ENCODE results near the gene FCN2.

The FCN2 gene

GRCh38 chr9:134888603-134889190 lies 8.1 kb downstream of the FCN2 start:
- no peak for DNase-seq (ENCODE audit: low read depth)

- DNase-seq (ENCODE audit: low read depth) = no peak
Measured at GRCh38 chr9:134889386-134890154, 9.0 kb downstream of the FCN2 start.

GRCh38 chr9:134890155-134890495 lies 9.5 kb downstream of the FCN2 start:
- no peak for DNase-seq (ENCODE audit: low read depth)

GRCh38 chr9:134891053-134891452 lies 10.4 kb downstream of the FCN2 start:
- DNase-seq (ENCODE audit: low read depth) = no peak

- DNase-seq (ENCODE audit: low read depth) = no peak
Measured at GRCh38 chr9:134891713-134892112, 11.1 kb downstream of the FCN2 start.

GRCh38 chr9:134892221-134892620 lies 11.6 kb downstream of the FCN2 start:
- DNase-seq (ENCODE audit: low read depth) = no peak

GRCh38 chr9:134892820-134893420 lies 12.3 kb downstream of the FCN2 start:
- DNase-seq (ENCODE audit: low read depth) = no peak

- no peak for DNase-seq (ENCODE audit: low read depth)
Measured at GRCh38 chr9:134894136-134894860, 13.7 kb downstream of the FCN2 start.

GRCh38 chr9:134895097-134895496 lies 14.5 kb downstream of the FCN2 start:
- peak; percentile 81 for DNase-seq (ENCODE audit: low read depth)

GRCh38 chr9:134895567-134895907 lies 14.9 kb downstream of the FCN2 start:
- no peak for DNase-seq (ENCODE audit: low read depth)

GRCh38 chr9:134895908-134896833 lies 15.6 kb downstream of the FCN2 start:
- peak; percentile 80 for DNase-seq (ENCODE audit: low read depth)

- no peak for DNase-seq (ENCODE audit: low read depth)
Measured at GRCh38 chr9:134896834-134897583, 16.4 kb downstream of the FCN2 start.

GRCh38 chr9:134897584-134898170 lies 17.1 kb downstream of the FCN2 start:
- no peak for DNase-seq (ENCODE audit: low read depth)

- no peak for DNase-seq (ENCODE audit: low read depth)
Measured at GRCh38 chr9:134898319-134898718, 17.7 kb downstream of the FCN2 start.

GRCh38 chr9:134899168-134899567 lies 18.6 kb downstream of the FCN2 start:
- DNase-seq (ENCODE audit: low read depth) = no peak

- no peak for DNase-seq (ENCODE audit: low read depth)
Measured at GRCh38 chr9:134899818-134900217, 19.2 kb downstream of the FCN2 start.

GRCh38 chr9:134902936-134903335 lies 22.3 kb downstream of the FCN2 start:
- DNase-seq (ENCODE audit: low read depth) = no peak

- DNase-seq (ENCODE audit: low read depth) = no peak
Measured at GRCh38 chr9:134908524-134909309, 28.1 kb downstream of the FCN2 start.

GRCh38 chr9:134909511-134910481 lies 29.2 kb downstream of the FCN2 start:
- no peak for DNase-seq (ENCODE audit: low read depth)

Measured in fibroblast of the conjunctiva (primary cell).